ENCODE data around the gene C2orf15. TPM values are rescaled to one million over a fixed set of nuclear protein-coding genes. Genes with fewer than 3 reads are reported as not detected.
"Not testable (repeated sequence)": the region's sequence is repeated elsewhere in the genome, so short reads cannot be mapped to it uniquely, and the experiment has no call there.

C2orf15 gene
- polyA plus RNA-seq, 1 donor from 2014 or later, result 12.8 TPM

- Histone ChIP-seq H3K27me3 (ENCODE audit: insufficient read depth, low read depth, low read length) (no peaks in the 10 kb centered on the region), H2AFZ (ENCODE audit: low read depth, low read length) (no peak overlapping the region), H3F3A (ENCODE audit: insufficient read depth, low read length, poor library complexity, severe bottlenecking) (no peaks in the 10 kb centered on the region), H3K79me2 (replicated peaks; ENCODE audit: insufficient read depth, low read length) (no peaks in the 10 kb centered on the region), H3K9me3 (ENCODE audit: low read length) (no peaks in the 10 kb centered on the region), H3K36me3 (ENCODE audit: insufficient read depth, low read length) (no peaks in the 10 kb centered on the region), H3K9ac (ENCODE audit: low read length) (no peak overlapping the region), H3K9me2 (ENCODE audit: insufficient read depth, low read length) (no peaks in the 10 kb centered on the region), H4K20me1 (ENCODE audit: insufficient read depth) (no peaks in the 10 kb centered on the region), H3K4me2 (ENCODE audit: low read length) (no peak overlapping the region), H3K27ac (ENCODE audit: low read length) (no peak overlapping the region), H3K4me3 (ENCODE audit: low read length) (no peak overlapping the region)
- no peak for TF ChIP-seq POLR2AphosphoS5 (IDR thresholded peaks at IDR 0.05)
- no peak for TF ChIP-seq RAD21 (conservative IDR thresholded peaks at IDR 0.05)
- no peak for TF ChIP-seq REST (IDR thresholded peaks at IDR 0.05; ENCODE audit: borderline replicate concordance)
- no peak for TF ChIP-seq CTCF (IDR thresholded peaks at IDR 0.05; ENCODE audit: poor library complexity, severe bottlenecking)
- no peak for TF ChIP-seq EP300 (conservative IDR thresholded peaks at IDR 0.05; ENCODE audit: poor library complexity, severe bottlenecking)
- TF ChIP-seq MXI1 (conservative IDR thresholded peaks at IDR 0.05; ENCODE audit: poor library complexity, severe bottlenecking), result no peak
- TF ChIP-seq EZH2 (IDR thresholded peaks at IDR 0.05; ENCODE audit: borderline replicate concordance, insufficient read depth, low read length, poor library complexity, severe bottlenecking), result no peak
- no peak for TF ChIP-seq SMC3 (conservative IDR thresholded peaks at IDR 0.05; ENCODE audit: poor library complexity)
- no peak for TF ChIP-seq TAF1 (IDR thresholded peaks at IDR 0.05; ENCODE audit: low read depth)
These were observed 28.9 kb upstream of the C2orf15 start for GRCh38 chr2:99112617-99113016.

- no peaks in the 10 kb centered on the region for H3K9me2 ChIP-seq (ENCODE audit: insufficient read depth, low read length)
- no peak overlapping the region for H3K4me3 ChIP-seq (ENCODE audit: low read length)
- no peak overlapping the region for H3K27ac ChIP-seq (ENCODE audit: low read length)
- no peak overlapping the region for H2AFZ ChIP-seq (ENCODE audit: low read depth, low read length)
- H3K27me3 ChIP-seq (ENCODE audit: insufficient read depth, low read depth, low read length), result no peaks in the 10 kb centered on the region
- H3K9ac ChIP-seq (ENCODE audit: low read length), result no peak overlapping the region
- H3F3A ChIP-seq (ENCODE audit: insufficient read depth, low read length, poor library complexity, severe bottlenecking), result no peaks in the 10 kb centered on the region
- H3K4me2 ChIP-seq (ENCODE audit: low read length), result no peak overlapping the region
- H3K9me3 ChIP-seq (ENCODE audit: low read length), result peaks cover 2% of the 10 kb centered on the region
- TF ChIP-seq RAD21 (conservative IDR thresholded peaks at IDR 0.05) (no peak), REST (IDR thresholded peaks at IDR 0.05; ENCODE audit: borderline replicate concordance) (no peak), POLR2AphosphoS5 (IDR thresholded peaks at IDR 0.05) (no peak), CTCF (IDR thresholded peaks at IDR 0.05; ENCODE audit: poor library complexity, severe bottlenecking) (no peak), TAF1 (IDR thresholded peaks at IDR 0.05; ENCODE audit: low read depth) (no peak), MXI1 (conservative IDR thresholded peaks at IDR 0.05; ENCODE audit: poor library complexity, severe bottlenecking) (no peak), EZH2 (IDR thresholded peaks at IDR 0.05; ENCODE audit: borderline replicate concordance, insufficient read depth, low read length, poor library complexity, severe bottlenecking) (no peak), SMC3 (conservative IDR thresholded peaks at IDR 0.05; ENCODE audit: poor library complexity) (no peak), EP300 (conservative IDR thresholded peaks at IDR 0.05; ENCODE audit: poor library complexity, severe bottlenecking) (no peak)
- H3K79me2 ChIP-seq (replicated peaks; ENCODE audit: insufficient read depth, low read length), result no peaks in the 10 kb centered on the region
- H4K20me1 ChIP-seq (ENCODE audit: insufficient read depth), result no peaks in the 10 kb centered on the region
- H3K36me3 ChIP-seq (ENCODE audit: insufficient read depth, low read length), result no peaks in the 10 kb centered on the region
These were observed 13.5 kb upstream of the C2orf15 start for GRCh38 chr2:99127981-99128380.

GRCh38 chr2:99135044-99135556, 6.4 kb upstream of the C2orf15 start:
- not testable (repeated sequence) for H3K4me3 ChIP-seq (ENCODE audit: low read length); H3K9me2 ChIP-seq (ENCODE audit: insufficient read depth, low read length); H3K27ac ChIP-seq (ENCODE audit: low read length); H3K36me3 ChIP-seq (ENCODE audit: insufficient read depth, low read length); H3K9me3 ChIP-seq (ENCODE audit: low read length); H3K4me2 ChIP-seq (ENCODE audit: low read length); H2AFZ ChIP-seq (ENCODE audit: low read depth, low read length); H3K27me3 ChIP-seq (ENCODE audit: insufficient read depth, low read depth, low read length); H4K20me1 ChIP-seq (ENCODE audit: insufficient read depth); H3K79me2 ChIP-seq (replicated peaks; ENCODE audit: insufficient read depth, low read length); H3F3A ChIP-seq (ENCODE audit: insufficient read depth, low read length, poor library complexity, severe bottlenecking); H3K9ac ChIP-seq (ENCODE audit: low read length)
